T-helper 2 cell treated with Interferon-gamma antibody and Interleukin-4, amounts not matched to agents 5 μg/mL and 100 μg/mL, for 36 hours (primary cell): ENCODE measurements around the gene UHMK1.
"Not testable (repeated sequence)": the region's sequence is repeated elsewhere in the genome, so short reads cannot be mapped to it uniquely, and the experiment has no call there.

ENCODE experiments used
- DNase-seq: peaks from one replicate; pipeline ENCODE4 v3.0.0; 2021; ENCODE audit warnings: low spot score
- H3K27ac Mint-ChIP-seq: one replicate; pipeline ENCODE4 v1.8.0; 2021; ENCODE audit warnings: mild to moderate bottlenecking, mixed read lengths
- H3K27me3 Mint-ChIP-seq: one replicate; pipeline ENCODE4 v1.8.0; 2021; ENCODE audit warnings: low read depth, mixed read lengths
- H3K36me3 Mint-ChIP-seq: one replicate; pipeline ENCODE4 v1.8.0; 2021; ENCODE audit warnings: low read depth, mixed read lengths
- H3K4me1 Mint-ChIP-seq: one replicate; pipeline ENCODE4 v1.8.0; 2021; ENCODE audit warnings: low read depth, mixed read lengths
- H3K4me3 Mint-ChIP-seq: one replicate; pipeline ENCODE4 v1.8.0; 2022; ENCODE audit warnings: mild to moderate bottlenecking, moderate library complexity, mixed read lengths
- H3K9me3 Mint-ChIP-seq: one replicate; pipeline ENCODE4 v1.8.0; 2021; ENCODE audit warnings: mixed read lengths

UHMK1 gene

GRCh38 chr1:162488219-162488618, 9.4 kb upstream of the UHMK1 start:
- H3K4me1 Mint-ChIP-seq, result no peaks in the 10 kb centered on the region
- H3K27me3 Mint-ChIP-seq, result peaks cover 30% of the 10 kb centered on the region
- no peaks in the 10 kb centered on the region for H3K36me3 Mint-ChIP-seq
- no peak overlapping the region for H3K4me3 Mint-ChIP-seq
- no peak overlapping the region for H3K27ac Mint-ChIP-seq
- DNase-seq, result no peak
- H3K9me3 Mint-ChIP-seq, result no peaks in the 10 kb centered on the region

- H3K9me3 Mint-ChIP-seq, H3K4me3 Mint-ChIP-seq, H3K27ac Mint-ChIP-seq, DNase-seq: not testable (repeated sequence)
- H3K36me3 Mint-ChIP-seq, result peaks cover 14% of the 10 kb centered on the region
- H3K4me1 Mint-ChIP-seq, result peaks cover 20% of the 10 kb centered on the region
- peaks cover 17% of the 10 kb centered on the region for H3K27me3 Mint-ChIP-seq
These were observed 1.9 kb upstream of the UHMK1 start for GRCh38 chr1:162495531-162496233.

- Mint-ChIP-seq H3K27me3 (peaks cover 8% of the 10 kb centered on the region), H3K9me3 (peaks cover 3% of the 10 kb centered on the region), H3K4me1 (peaks cover 24% of the 10 kb centered on the region), H3K36me3 (peaks cover 20% of the 10 kb centered on the region), H3K4me3 (peak overlapping the region; percentile 94), H3K27ac (peak overlapping the region; percentile 90)
- no peak for DNase-seq
These were observed 405 bp upstream of the UHMK1 start for GRCh38 chr1:162497104-162497722.

GRCh38 chr1:162498496-162498810, 835 bp downstream of the UHMK1 start:
- peaks cover 3% of the 10 kb centered on the region for H3K9me3 Mint-ChIP-seq
- H3K27ac Mint-ChIP-seq, result peak overlapping the region; percentile 90
- H3K4me1 Mint-ChIP-seq, result peaks cover 28% of the 10 kb centered on the region
- peaks cover 27% of the 10 kb centered on the region for H3K36me3 Mint-ChIP-seq
- no peak for DNase-seq
- peak overlapping the region; percentile 94 for H3K4me3 Mint-ChIP-seq
- H3K27me3 Mint-ChIP-seq, result no peaks in the 10 kb centered on the region

GRCh38 chr1:162500805-162501204, 3.2 kb downstream of the UHMK1 start:
- no peak overlapping the region for H3K27ac Mint-ChIP-seq
- peak overlapping the region; percentile 44 for H3K4me3 Mint-ChIP-seq
- H3K9me3 Mint-ChIP-seq, result peaks cover 3% of the 10 kb centered on the region
- no peak for DNase-seq
- peaks cover 28% of the 10 kb centered on the region for H3K4me1 Mint-ChIP-seq
- H3K36me3 Mint-ChIP-seq, result peaks cover 33% of the 10 kb centered on the region
- H3K27me3 Mint-ChIP-seq, result no peaks in the 10 kb centered on the region

- Mint-ChIP-seq H3K27ac (no peak overlapping the region), H3K36me3 (peaks cover 37% of the 10 kb centered on the region), H3K9me3 (no peaks in the 10 kb centered on the region), H3K4me3 (no peak overlapping the region), H3K27me3 (no peaks in the 10 kb centered on the region), H3K4me1 (peaks cover 25% of the 10 kb centered on the region)
- no peak for DNase-seq
These were observed 4.5 kb downstream of the UHMK1 start for GRCh38 chr1:162502077-162502476.

GRCh38 chr1:162502928-162503327, 5.3 kb downstream of the UHMK1 start:
- no peaks in the 10 kb centered on the region for H3K27me3 Mint-ChIP-seq
- no peaks in the 10 kb centered on the region for H3K9me3 Mint-ChIP-seq
- no peak overlapping the region for H3K27ac Mint-ChIP-seq
- peaks cover 39% of the 10 kb centered on the region for H3K36me3 Mint-ChIP-seq
- DNase-seq, result no peak
- H3K4me3 Mint-ChIP-seq, result no peak overlapping the region
- H3K4me1 Mint-ChIP-seq, result peaks cover 22% of the 10 kb centered on the region

- no peaks in the 10 kb centered on the region for H3K27me3 Mint-ChIP-seq
- no peak overlapping the region for H3K4me3 Mint-ChIP-seq
- peaks cover 39% of the 10 kb centered on the region for H3K36me3 Mint-ChIP-seq
- DNase-seq, result no peak
- H3K4me1 Mint-ChIP-seq, result no peaks in the 10 kb centered on the region
- no peaks in the 10 kb centered on the region for H3K9me3 Mint-ChIP-seq
- H3K27ac Mint-ChIP-seq, result no peak overlapping the region
These were observed 29.7 kb downstream of the UHMK1 start for GRCh38 chr1:162527314-162527713.

- Mint-ChIP-seq H3K27ac (no peak overlapping the region), H3K36me3 (peaks cover 15% of the 10 kb centered on the region), H3K9me3 (no peaks in the 10 kb centered on the region), H3K4me3 (no peak overlapping the region), H3K4me1 (no peaks in the 10 kb centered on the region), H3K27me3 (no peaks in the 10 kb centered on the region)
- no peak for DNase-seq
These were observed 32.8 kb downstream of the UHMK1 start for GRCh38 chr1:162530307-162530987.

GRCh38 chr1:162530988-162531319, 33.3 kb downstream of the UHMK1 start:
- Mint-ChIP-seq H3K27ac (no peak overlapping the region), H3K9me3 (no peaks in the 10 kb centered on the region), H3K4me3 (no peak overlapping the region), H3K36me3 (peaks cover 13% of the 10 kb centered on the region), H3K27me3 (no peaks in the 10 kb centered on the region), H3K4me1 (no peaks in the 10 kb centered on the region)
- no peak for DNase-seq

GRCh38 chr1:162535501-162535900, 37.9 kb downstream of the UHMK1 start:
- no peak overlapping the region for H3K27ac Mint-ChIP-seq
- no peaks in the 10 kb centered on the region for H3K9me3 Mint-ChIP-seq
- no peak for DNase-seq
- H3K36me3 Mint-ChIP-seq, result peaks cover 9% of the 10 kb centered on the region
- peaks cover 6% of the 10 kb centered on the region for H3K4me1 Mint-ChIP-seq
- no peak overlapping the region for H3K4me3 Mint-ChIP-seq
- no peaks in the 10 kb centered on the region for H3K27me3 Mint-ChIP-seq

- Mint-ChIP-seq H3K36me3 (peaks cover 8% of the 10 kb centered on the region), H3K4me3 (no peak overlapping the region), H3K27ac (no peak overlapping the region), H3K4me1 (peaks cover 6% of the 10 kb centered on the region), H3K9me3 (peaks cover 4% of the 10 kb centered on the region), H3K27me3 (no peaks in the 10 kb centered on the region)
- DNase-seq, result no peak
These were observed 38.9 kb downstream of the UHMK1 start for GRCh38 chr1:162536511-162536910.

GRCh38 chr1:162537216-162537615, 39.6 kb downstream of the UHMK1 start:
- Mint-ChIP-seq H3K27me3 (no peaks in the 10 kb centered on the region), H3K27ac (peak overlapping the region; percentile 4), H3K36me3 (peaks cover 10% of the 10 kb centered on the region), H3K4me1 (peaks cover 6% of the 10 kb centered on the region), H3K4me3 (no peak overlapping the region), H3K9me3 (peaks cover 4% of the 10 kb centered on the region)
- DNase-seq, result no peak

- Mint-ChIP-seq H3K4me1 (peaks cover 6% of the 10 kb centered on the region), H3K27me3 (no peaks in the 10 kb centered on the region), H3K4me3 (no peak overlapping the region), H3K27ac (peak overlapping the region; percentile 41), H3K9me3 (peaks cover 14% of the 10 kb centered on the region), H3K36me3 (peaks cover 11% of the 10 kb centered on the region)
- no peak for DNase-seq
These were observed 41.3 kb downstream of the UHMK1 start for GRCh38 chr1:162538815-162539431.
